Eye (tissue), 1 donor: ENCODE measurements around the gene MSH3.
"Not testable (repeated sequence)": the region's sequence is repeated elsewhere in the genome, so short reads cannot be mapped to it uniquely, and the experiment has no call there.

Experiments used
- DNase-seq: peaks from one replicate; pipeline ENCODE4 v3.0.0-alpha.2; 2015

Gene MSH3

GRCh38 chr5:80864109-80864508 is 209.7 kb downstream of the MSH3 start:
- no peak for DNase-seq

GRCh38 chr5:80864706-80865435 is 210.4 kb downstream of the MSH3 start:
- no peak for DNase-seq

GRCh38 chr5:80865551-80865950 is 211.1 kb downstream of the MSH3 start:
- no peak for DNase-seq

- DNase-seq = no peak
Measured at GRCh38 chr5:80866371-80866770, 211.9 kb downstream of the MSH3 start.

- no peak for DNase-seq
Measured at GRCh38 chr5:80867233-80867632, 212.8 kb downstream of the MSH3 start.

- no peak for DNase-seq
Measured at GRCh38 chr5:80870442-80870841, 216.0 kb downstream of the MSH3 start.

GRCh38 chr5:80871541-80871961 is 217.1 kb downstream of the MSH3 start:
- no peak for DNase-seq

- DNase-seq = no peak
Measured at GRCh38 chr5:80874162-80874561, 219.7 kb downstream of the MSH3 start.

GRCh38 chr5:80877592-80877991 is 223.1 kb downstream of the MSH3 start:
- no peak for DNase-seq

GRCh38 chr5:80881726-80882125 is 227.3 kb downstream of the MSH3 start:
- no peak for DNase-seq

GRCh38 chr5:80883390-80883789 is 228.9 kb downstream of the MSH3 start:
- not testable (repeated sequence) for DNase-seq

GRCh38 chr5:80884086-80884813 is 229.8 kb downstream of the MSH3 start:
- DNase-seq = no peak

GRCh38 chr5:80884929-80885328 is 230.5 kb downstream of the MSH3 start:
- DNase-seq = no peak

- no peak for DNase-seq
Measured at GRCh38 chr5:80885396-80886000, 231.0 kb downstream of the MSH3 start.

GRCh38 chr5:80894083-80894482 is 239.6 kb downstream of the MSH3 start:
- DNase-seq = no peak

- DNase-seq = no peak
Measured at GRCh38 chr5:80895523-80895922, 241.1 kb downstream of the MSH3 start.

GRCh38 chr5:80902624-80903023 is 248.2 kb downstream of the MSH3 start:
- DNase-seq = not testable (repeated sequence)

GRCh38 chr5:80904533-80905187 is 250.2 kb downstream of the MSH3 start:
- no peak for DNase-seq

- DNase-seq = no peak
Measured at GRCh38 chr5:80905405-80905804, 251.0 kb downstream of the MSH3 start.

GRCh38 chr5:80912479-80912878 is 258.0 kb downstream of the MSH3 start:
- DNase-seq = no peak

GRCh38 chr5:80915716-80916115 is 261.3 kb downstream of the MSH3 start:
- no peak for DNase-seq

- DNase-seq = peak; percentile 19
Measured at GRCh38 chr5:80916676-80917075, 262.2 kb downstream of the MSH3 start.

- DNase-seq = no peak
Measured at GRCh38 chr5:80917631-80918030, 263.2 kb downstream of the MSH3 start.
